Measurements from ENCODE around the gene PLD6.
"Not testable (repeated sequence)": the region's sequence is repeated elsewhere in the genome, so short reads cannot be mapped to it uniquely, and the experiment has no call there.

Gene PLD6

GRCh38 chr17:17172990-17173389 lies 33.1 kb downstream of the PLD6 start:
- DNase-seq = no peak

GRCh38 chr17:17172001-17172939 lies 33.9 kb downstream of the PLD6 start:
- DNase-seq = no peak

GRCh38 chr17:17171186-17171585 lies 34.9 kb downstream of the PLD6 start:
- DNase-seq = no peak

- DNase-seq = no peak
These were observed 35.7 kb downstream of the PLD6 start for GRCh38 chr17:17170346-17170985.

- DNase-seq = no peak
These were observed 36.7 kb downstream of the PLD6 start for GRCh38 chr17:17169396-17169795.

- no peak for DNase-seq
These were observed 37.7 kb downstream of the PLD6 start for GRCh38 chr17:17168401-17168800.

GRCh38 chr17:17167986-17168385 lies 38.1 kb downstream of the PLD6 start:
- no peak for DNase-seq

- no peak for DNase-seq
These were observed 38.8 kb downstream of the PLD6 start for GRCh38 chr17:17167356-17167755.

- no peak for DNase-seq
These were observed 39.7 kb downstream of the PLD6 start for GRCh38 chr17:17166446-17166845.

GRCh38 chr17:17165666-17166308 lies 40.3 kb downstream of the PLD6 start:
- DNase-seq = no peak

- DNase-seq = no peak
These were observed 41.5 kb downstream of the PLD6 start for GRCh38 chr17:17164676-17165075.

- no peak for DNase-seq
These were observed 42.0 kb downstream of the PLD6 start for GRCh38 chr17:17164156-17164555.

- no peak for DNase-seq
These were observed 44.4 kb downstream of the PLD6 start for GRCh38 chr17:17161759-17162158.

- no peak for DNase-seq
These were observed 45.0 kb downstream of the PLD6 start for GRCh38 chr17:17161121-17161520.

- DNase-seq = no peak
These were observed 46.6 kb downstream of the PLD6 start for GRCh38 chr17:17159571-17159970.

- DNase-seq = not testable (repeated sequence)
These were observed 47.6 kb downstream of the PLD6 start for GRCh38 chr17:17158506-17158905.

GRCh38 chr17:17157041-17157440 lies 49.1 kb downstream of the PLD6 start:
- no peak for DNase-seq

- no peak for DNase-seq
These were observed 49.6 kb downstream of the PLD6 start for GRCh38 chr17:17156511-17156910.

- DNase-seq = no peak
These were observed 50.0 kb downstream of the PLD6 start for GRCh38 chr17:17156107-17156506.

- DNase-seq = no peak
These were observed 50.6 kb downstream of the PLD6 start for GRCh38 chr17:17155568-17155967.

GRCh38 chr17:17154981-17155380 lies 51.2 kb downstream of the PLD6 start:
- no peak for DNase-seq

GRCh38 chr17:17154556-17154955 lies 51.6 kb downstream of the PLD6 start:
- DNase-seq = no peak

GRCh38 chr17:17153709-17154108 lies 52.4 kb downstream of the PLD6 start:
- DNase-seq = no peak

GRCh38 chr17:17153071-17153470 lies 53.1 kb downstream of the PLD6 start:
- DNase-seq = no peak
